ENCODE measurements around the gene XRCC5. TPM values are rescaled to one million over a fixed set of nuclear protein-coding genes. Genes with fewer than 3 reads are reported as not detected.
A peak's percentile ranks its signal among the peaks of the same experiment; 100 is the strongest.

Gene XRCC5
- total and polyA plus RNA-seq, 10 donors, result 63.5 to 252 (median 179) TPM

DNA sequence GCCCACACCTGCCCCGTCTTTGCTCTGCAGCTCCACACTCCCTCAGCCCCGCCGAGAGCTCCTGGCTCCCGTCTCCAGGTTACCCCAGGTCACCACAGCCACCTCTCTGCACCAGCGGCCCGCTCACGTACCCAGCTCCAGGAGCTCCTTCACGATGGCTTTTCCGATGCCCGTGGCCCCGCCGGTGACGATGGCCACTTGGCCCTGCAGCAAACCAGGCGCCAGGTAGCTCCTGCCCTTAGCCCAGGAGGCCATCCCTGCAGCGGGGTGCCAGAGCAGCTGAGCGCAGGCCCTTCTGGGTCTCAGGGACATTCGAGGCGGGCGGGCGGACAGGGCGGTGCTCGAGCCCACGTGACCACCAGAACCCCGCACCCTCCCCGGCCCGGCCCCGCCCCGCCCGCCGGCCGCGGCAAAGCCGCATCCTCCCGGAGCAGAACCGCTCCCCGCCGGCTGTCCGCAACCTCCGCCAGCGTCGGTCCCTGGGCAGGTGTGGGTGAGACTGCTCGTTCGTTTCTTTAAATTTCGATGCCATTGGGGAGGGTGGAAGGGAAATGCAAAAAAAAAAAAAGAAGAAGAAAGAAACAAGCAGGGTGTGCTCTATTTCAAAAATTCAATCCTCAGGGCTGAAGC lies 27.5 kb upstream of the XRCC5 start, which contains the start of the genes PECR and TMEM169:
TSS of gene PECR (minus strand) at position 323 of the 630 bp plus-strand sequence. CDS start at position 255, 68 bp downstream.
TSS of gene TMEM169 (plus strand) at position 433 of the 630 bp plus-strand sequence. CDS start 14,045 bp downstream, outside the sequence.
- H3K27ac ChIP-seq, result peak within 1 kb of the TSS; percentile 44 to 86 (median 76)
- WGBS, 5 donors, result 0 to 2% (median 1%) methylated on average over 30 to 44 of the region's 44 CpGs

GRCh38 chr2:216082117-216082711 lies 26.9 kb upstream of the XRCC5 start:
- no peaks in the 10 kb centered on the region for H3K9me3 ChIP-seq
- peak overlapping the region; percentile 52 to 87 (median 71) for H3K4me3 ChIP-seq
- peak overlapping the region; percentile 44 to 86 (median 76) for H3K27ac ChIP-seq
- intact Hi-C loops (cut with DNase I; ENCODE audit: low total_unique reads), result no loop called here
- no peaks in the 10 kb centered on the region for H3K36me3 ChIP-seq
- WGBS, 5 donors, result 15 to 18% (median 17%) methylated on average over 22 of the region's 22 CpGs
- peak; percentile 81 for DNase-seq
- H3K27me3 ChIP-seq (replicated peaks in 1 of 7), result no peaks in the 10 kb centered on the region
- TF ChIP-seq POLR2A (IDR thresholded peaks at IDR 0.05), result no peak
- TF ChIP-seq POLR2AphosphoS5 (IDR thresholded peaks at IDR 0.05), result no peak
- TF ChIP-seq, protein P1, sequence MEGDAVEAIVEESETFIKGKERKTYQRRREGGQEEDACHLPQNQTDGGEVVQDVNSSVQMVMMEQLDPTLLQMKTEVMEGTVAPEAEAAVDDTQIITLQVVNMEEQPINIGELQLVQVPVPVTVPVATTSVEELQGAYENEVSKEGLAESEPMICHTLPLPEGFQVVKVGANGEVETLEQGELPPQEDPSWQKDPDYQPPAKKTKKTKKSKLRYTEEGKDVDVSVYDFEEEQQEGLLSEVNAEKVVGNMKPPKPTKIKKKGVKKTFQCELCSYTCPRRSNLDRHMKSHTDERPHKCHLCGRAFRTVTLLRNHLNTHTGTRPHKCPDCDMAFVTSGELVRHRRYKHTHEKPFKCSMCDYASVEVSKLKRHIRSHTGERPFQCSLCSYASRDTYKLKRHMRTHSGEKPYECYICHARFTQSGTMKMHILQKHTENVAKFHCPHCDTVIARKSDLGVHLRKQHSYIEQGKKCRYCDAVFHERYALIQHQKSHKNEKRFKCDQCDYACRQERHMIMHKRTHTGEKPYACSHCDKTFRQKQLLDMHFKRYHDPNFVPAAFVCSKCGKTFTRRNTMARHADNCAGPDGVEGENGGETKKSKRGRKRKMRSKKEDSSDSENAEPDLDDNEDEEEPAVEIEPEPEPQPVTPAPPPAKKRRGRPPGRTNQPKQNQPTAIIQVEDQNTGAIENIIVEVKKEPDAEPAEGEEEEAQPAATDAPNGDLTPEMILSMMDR (IDR thresholded peaks at IDR 0.05 in 8 of 11, conservative IDR thresholded peaks at IDR 0.05 in 3 of 11), result no peak
- peaks cover 17 to 85% (median 57%) of the 10 kb centered on the region in 6 donors for H3K4me1 ChIP-seq

More for the DNA sequence above, 27.5 kb upstream of the XRCC5 start, which contains the start of the genes PECR and TMEM169:
- no peak for TF ChIP-seq POLR2A (IDR thresholded peaks at IDR 0.05)
- peak; percentile 58 to 80 (median 80) for TF ChIP-seq POLR2AphosphoS5 (IDR thresholded peaks at IDR 0.05)
- Histone ChIP-seq H3K27me3 (replicated peaks in 1 of 7) (no peaks in the 10 kb centered on the region), H3K4me3 (peak within 1 kb of the TSS; percentile 52 to 87 (median 71)), H3K9me3 (no peaks in the 10 kb centered on the region), H3K36me3 (no peaks in the 10 kb centered on the region), H3K4me1 (peaks cover 17 to 85% (median 57%) of the 10 kb centered on the region in 6 donors)
- DNase-seq, result peak; percentile 96
- intact Hi-C loops (cut with DNase I; ENCODE audit: low total_unique reads), result no loop called here

GRCh38 chr2:216082805-216083204 lies 26.3 kb upstream of the XRCC5 start:
- Histone ChIP-seq H3K27me3 (replicated peaks in 1 of 7) (no peaks in the 10 kb centered on the region), H3K27ac (peak overlapping the region in 5 of 8 donors; percentile 29 to 86 (median 83)), H3K36me3 (no peaks in the 10 kb centered on the region), H3K4me3 (peak overlapping the region in 3 of 8 donors; percentile 64 to 87 (median 67)), H3K4me1 (peaks cover 17 to 83% (median 57%) of the 10 kb centered on the region in 6 donors), H3K9me3 (no peaks in the 10 kb centered on the region)
- WGBS, 5 donors, result 57 to 69% (median 61%) methylated on average over 3 of the region's 3 CpGs
- TF ChIP-seq POLR2AphosphoS5 (IDR thresholded peaks at IDR 0.05), result no peak
- TF ChIP-seq, protein P1 (IDR thresholded peaks at IDR 0.05 in 8 of 11, conservative IDR thresholded peaks at IDR 0.05 in 3 of 11), result no peak
- TF ChIP-seq POLR2A (IDR thresholded peaks at IDR 0.05), result no peak
- no peak for DNase-seq
- intact Hi-C loops (cut with DNase I; ENCODE audit: low total_unique reads), result no loop called here

- Histone ChIP-seq H3K27me3 (replicated peaks in 1 of 7) (no peaks in the 10 kb centered on the region), H3K4me1 (peaks cover 17 to 75% (median 54%) of the 10 kb centered on the region in 6 donors), H3K9me3 (no peaks in the 10 kb centered on the region), H3K4me3 (no peak overlapping the region), H3K27ac (peak overlapping the region in 6 of 8 donors; percentile 15 to 85 (median 52)), H3K36me3 (no peaks in the 10 kb centered on the region)
- intact Hi-C loops (cut with DNase I; ENCODE audit: low total_unique reads), result no loop called here
- DNase-seq, result no peak
- TF ChIP-seq POLR2A (IDR thresholded peaks at IDR 0.05) (no peak), POLR2AphosphoS5 (IDR thresholded peaks at IDR 0.05) (no peak)
- TF ChIP-seq, protein P1 (IDR thresholded peaks at IDR 0.05 in 8 of 11, conservative IDR thresholded peaks at IDR 0.05 in 3 of 11), result no peak
- 84 to 89% (median 88%) methylated on average over 11 of the region's 11 CpGs for WGBS, 5 donors
Observed at GRCh38 chr2:216083464-216084281, 25.5 kb upstream of the XRCC5 start.
